AG04450 (cell line): ENCODE results near the gene TCL1B. TPM values are rescaled to one million over a fixed set of nuclear protein-coding genes. Genes with fewer than 3 reads are reported as not detected.

Experiments
- CTCF ChIA-PET: fragments of 300-600, 350-600 bp; formaldehyde crosslinking; extraction: SDS; loops from one replicate; lab custom pipeline; 2022; ENCODE audit warnings: antibody characterized with exemption, inconsistent platforms; lab: Charles Lee
- POLR2A ChIA-PET: fragments of 350-600 bp; formaldehyde crosslinking; extraction: SDS; loops from one replicate; lab custom pipeline; 2021; ENCODE audit warnings: antibody characterized with exemption, inconsistent platforms; lab: Yijun Ruan, JAX
- DNase-seq: peaks from one replicate; pipeline ENCODE4 v3.0.0-alpha.2; 2011; ENCODE audit warnings: low read depth, low spot score
- H3K27ac ChIP-seq: one replicate; pipeline ENCODE4 v1.5.1; 2012; ENCODE audit warnings: low read depth, low read length, control low read depth
- H3K27me3 ChIP-seq: one replicate; pipeline ENCODE4 v1.6.0; 2012; ENCODE audit warnings: low read length; ENCODE audit not compliant: control insufficient read depth, insufficient read depth
- H3K4me3 ChIP-seq: 2 replicates; pipeline ENCODE4 v1.5.1; 2011; ENCODE audit warnings: mild to moderate bottlenecking, low read depth, low read length, control low read depth
- H3K9me3 ChIP-seq: 2 replicates; pipeline ENCODE4 v1.5.1; 2012; ENCODE audit warnings: low read length; ENCODE audit not compliant: control insufficient read depth, insufficient read depth
- polyA plus RNA-seq: library from polyadenylated mRNA; depleted of rRNA; stranded (reverse); fragments of >200 nt; gene quantifications from 2 replicates; pipeline ENCODE4 v1.2.3, GENCODE V29; 2011
- TF ChIP-seq, protein P1 (sequence below): IDR thresholded peaks from 2 replicates; pipeline ENCODE4 v1.5.1; 2011; ENCODE audit warnings: low read depth, low read length, control low read depth, inconsistent platforms

TCL1B gene
- polyA plus RNA-seq, 1 experiment: not detected

DNA sequence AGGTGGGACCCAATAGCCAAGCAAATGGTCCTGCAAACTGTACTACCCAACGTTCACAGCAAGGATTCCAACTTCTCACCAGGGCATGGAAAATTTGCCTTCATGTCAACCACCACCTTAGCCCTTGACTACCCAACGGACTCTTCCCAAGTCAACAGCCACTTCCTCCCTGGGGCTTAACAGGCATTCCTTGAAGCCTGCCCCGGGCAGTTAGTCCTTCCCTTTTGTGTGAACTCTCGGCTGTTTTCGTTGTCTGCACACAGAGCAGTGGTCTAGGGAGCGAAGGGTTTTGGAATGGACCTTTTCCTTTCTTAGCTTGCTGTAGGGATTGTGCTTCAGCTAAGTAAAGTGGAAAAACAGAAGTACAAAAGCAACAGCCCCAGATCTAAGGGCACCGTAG, 35.2 kb upstream of the TCL1B start:
- peaks cover 12% of the 10 kb centered on the region for H3K9me3 ChIP-seq
- H3K4me3 ChIP-seq: no peak overlapping the region
- TF ChIP-seq, protein P1, sequence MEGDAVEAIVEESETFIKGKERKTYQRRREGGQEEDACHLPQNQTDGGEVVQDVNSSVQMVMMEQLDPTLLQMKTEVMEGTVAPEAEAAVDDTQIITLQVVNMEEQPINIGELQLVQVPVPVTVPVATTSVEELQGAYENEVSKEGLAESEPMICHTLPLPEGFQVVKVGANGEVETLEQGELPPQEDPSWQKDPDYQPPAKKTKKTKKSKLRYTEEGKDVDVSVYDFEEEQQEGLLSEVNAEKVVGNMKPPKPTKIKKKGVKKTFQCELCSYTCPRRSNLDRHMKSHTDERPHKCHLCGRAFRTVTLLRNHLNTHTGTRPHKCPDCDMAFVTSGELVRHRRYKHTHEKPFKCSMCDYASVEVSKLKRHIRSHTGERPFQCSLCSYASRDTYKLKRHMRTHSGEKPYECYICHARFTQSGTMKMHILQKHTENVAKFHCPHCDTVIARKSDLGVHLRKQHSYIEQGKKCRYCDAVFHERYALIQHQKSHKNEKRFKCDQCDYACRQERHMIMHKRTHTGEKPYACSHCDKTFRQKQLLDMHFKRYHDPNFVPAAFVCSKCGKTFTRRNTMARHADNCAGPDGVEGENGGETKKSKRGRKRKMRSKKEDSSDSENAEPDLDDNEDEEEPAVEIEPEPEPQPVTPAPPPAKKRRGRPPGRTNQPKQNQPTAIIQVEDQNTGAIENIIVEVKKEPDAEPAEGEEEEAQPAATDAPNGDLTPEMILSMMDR: no peak
- no peak for DNase-seq
- ChIA-PET POLR2A (no interaction called here), CTCF (no interaction called here)
- H3K27me3 ChIP-seq: no peaks in the 10 kb centered on the region
- no peak overlapping the region for H3K27ac ChIP-seq

DNA sequence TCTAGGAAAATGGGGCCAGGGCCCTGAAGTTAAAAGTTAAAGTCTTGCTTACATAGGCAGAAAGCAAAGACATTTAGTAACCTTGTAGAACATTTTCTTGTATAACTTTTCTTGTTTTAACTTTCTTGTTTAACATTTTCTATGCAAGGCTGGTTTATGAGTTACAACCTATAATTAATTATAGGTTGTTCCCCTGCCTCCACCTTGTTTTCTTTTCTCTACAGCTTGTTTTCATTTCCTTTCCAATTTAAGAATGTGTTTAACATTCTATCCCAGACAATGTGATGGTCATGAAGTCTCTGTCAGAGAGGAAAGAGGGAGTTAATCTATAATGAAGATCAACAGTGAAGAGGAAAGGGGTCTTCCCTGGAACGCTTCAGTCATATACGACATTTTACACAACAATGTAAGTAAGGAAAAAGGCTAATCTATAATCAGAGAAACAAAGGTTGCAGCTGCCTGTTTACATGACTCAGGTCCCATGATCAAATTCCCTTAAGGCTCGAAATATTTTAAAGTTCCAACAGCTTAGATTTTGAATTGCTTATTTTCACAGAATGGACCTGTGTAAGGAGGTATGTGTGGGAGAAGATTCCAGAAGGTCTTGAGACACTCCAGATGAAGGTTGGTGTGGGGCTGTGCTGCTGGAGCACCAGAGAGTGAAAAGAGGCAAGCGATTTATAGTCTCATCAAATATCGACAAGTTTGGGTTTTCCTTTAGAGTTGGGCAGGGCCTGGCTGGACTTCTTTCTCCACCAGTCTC, 34.2 kb upstream of the TCL1B start:
- no peak for DNase-seq
- peaks cover 5% of the 10 kb centered on the region; the same call in 1 of the 2 replicates for H3K9me3 ChIP-seq
- no peak overlapping the region for H3K4me3 ChIP-seq
- TF ChIP-seq, protein P1: no peak
- ChIA-PET POLR2A (no interaction called here), CTCF (interaction anchor here (0.8 kb wide), 1 partner anchor 122 kb away, joined by 8 read pairs; no protein-coding TSS in a partner anchor)
- H3K27me3 ChIP-seq: no peaks in the 10 kb centered on the region
- no peak overlapping the region for H3K27ac ChIP-seq

DNA sequence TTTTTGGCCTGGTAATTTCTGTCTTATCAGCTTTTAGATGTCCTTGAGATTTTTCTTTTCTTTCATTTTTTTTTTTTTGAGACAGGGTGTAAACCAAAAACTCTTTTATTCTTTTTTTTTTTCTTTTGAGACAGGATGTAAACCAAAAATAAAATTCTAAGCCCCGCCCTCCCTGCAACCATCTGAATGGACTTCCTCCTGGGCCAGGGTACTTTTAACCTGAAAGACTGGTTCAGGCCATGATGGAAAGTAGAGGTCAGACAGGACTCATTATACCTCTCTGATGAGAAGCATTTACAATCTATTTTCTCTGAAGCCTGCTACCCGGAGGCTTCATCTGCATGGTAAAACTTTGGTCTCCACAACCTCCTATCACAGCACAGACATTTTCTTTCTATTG, 33.5 kb upstream of the TCL1B start:
- TF ChIP-seq, protein P1: no peak
- Histone ChIP-seq H3K27ac (no peak overlapping the region), H3K4me3 (no peak overlapping the region), H3K9me3 (peaks cover 5% of the 10 kb centered on the region; the same call in 1 of the 2 replicates), H3K27me3 (no peaks in the 10 kb centered on the region)
- ChIA-PET POLR2A (no interaction called here), CTCF (interaction anchor here (0.8 kb wide), 1 partner anchor 121 kb away, joined by 8 read pairs; no protein-coding TSS in a partner anchor)
- no peak for DNase-seq

DNA sequence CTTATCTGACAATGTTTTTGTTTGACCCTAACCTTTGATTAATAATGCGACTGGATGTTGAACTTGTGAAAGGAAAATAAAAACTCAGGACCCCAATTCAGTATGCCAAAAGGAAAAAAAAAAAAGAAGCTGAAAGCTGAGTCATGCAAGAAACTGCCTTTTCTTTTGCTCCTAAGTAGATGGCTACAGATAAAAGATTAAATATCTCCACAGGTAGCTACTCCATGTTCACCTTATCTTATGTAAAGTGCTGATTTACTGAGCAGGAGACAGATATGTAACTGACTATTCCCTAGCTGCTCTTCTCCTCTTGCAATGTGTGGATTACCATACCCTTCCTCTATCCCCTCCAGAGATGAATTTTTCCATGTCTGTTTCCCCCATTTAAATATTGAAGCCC, 30.8 kb upstream of the TCL1B start:
- Histone ChIP-seq H3K9me3 (no peaks in the 10 kb centered on the region; the same call in 1 of the 2 replicates), H3K27ac (no peak overlapping the region), H3K27me3 (peaks cover 2% of the 10 kb centered on the region), H3K4me3 (no peak overlapping the region)
- DNase-seq: no peak
- CTCF ChIA-PET: interaction anchor here (0.7 kb wide), 1 partner anchor 23 kb away, joined by 3 read pairs; no protein-coding TSS in a partner anchor
- POLR2A ChIA-PET: no interaction called here
- TF ChIP-seq, protein P1: no peak

DNA sequence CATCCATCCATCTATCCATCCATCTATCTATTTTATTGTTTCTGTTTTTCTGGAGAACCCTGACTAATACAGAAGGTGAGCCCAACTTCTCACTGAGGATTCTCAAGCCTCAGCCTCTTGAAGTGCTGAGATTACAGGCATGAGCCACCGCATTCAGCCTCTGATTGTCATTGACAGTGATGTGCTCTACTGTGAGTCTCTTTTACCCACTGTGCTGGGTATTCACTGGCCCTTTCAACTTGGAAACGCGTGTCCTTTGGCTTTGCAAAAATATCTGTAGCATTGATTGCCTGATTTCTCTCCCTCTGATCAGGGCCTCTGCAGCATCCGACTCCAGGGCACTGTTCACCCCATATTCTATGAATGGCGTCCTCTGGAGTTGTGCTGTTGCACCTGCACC, 29.6 kb upstream of the TCL1B start:
- ChIA-PET CTCF (no interaction called here), POLR2A (no interaction called here)
- TF ChIP-seq, protein P1: no peak

More for the DNA sequence above, 29.6 kb upstream of the TCL1B start:
- H3K27me3 ChIP-seq: peaks cover 2% of the 10 kb centered on the region
- H3K27ac ChIP-seq: no peak overlapping the region
- H3K4me3 ChIP-seq: no peak overlapping the region
- no peaks in the 10 kb centered on the region; the same call in 1 of the 2 replicates for H3K9me3 ChIP-seq
- no peak for DNase-seq
